Measurements from ENCODE around the gene TRAF2.

Gene TRAF2

GRCh38 chr9:136926154-136926704, 39.9 kb downstream of the TRAF2 start:
- TF ChIP-seq CTCF (IDR thresholded peaks at IDR 0.05) (no peak), ZFX (IDR thresholded peaks at IDR 0.05; ENCODE audit: borderline replicate concordance) (no peak)
- no peak overlapping the region for H3K27ac ChIP-seq

- TF ChIP-seq ZFX (IDR thresholded peaks at IDR 0.05; ENCODE audit: borderline replicate concordance) = no peak
- TF ChIP-seq CTCF (IDR thresholded peaks at IDR 0.05) = no peak
- H3K27ac ChIP-seq = no peak overlapping the region
These were observed 40.4 kb downstream of the TRAF2 start for GRCh38 chr9:136926749-136927148.

- H3K27ac ChIP-seq = peak overlapping the region; percentile 29
- no peak for TF ChIP-seq CTCF (IDR thresholded peaks at IDR 0.05)
- no peak for TF ChIP-seq ZFX (IDR thresholded peaks at IDR 0.05; ENCODE audit: borderline replicate concordance)
These were observed 41.3 kb downstream of the TRAF2 start for GRCh38 chr9:136927343-136928271.

- H3K27ac ChIP-seq = peak overlapping the region; percentile 29; the same call in 1 of the 2 replicates
- TF ChIP-seq CTCF (IDR thresholded peaks at IDR 0.05) = no peak
- no peak for TF ChIP-seq ZFX (IDR thresholded peaks at IDR 0.05; ENCODE audit: borderline replicate concordance)
These were observed 42.3 kb downstream of the TRAF2 start for GRCh38 chr9:136928591-136928990.

GRCh38 chr9:136930014-136930413, 43.7 kb downstream of the TRAF2 start:
- TF ChIP-seq CTCF (IDR thresholded peaks at IDR 0.05) = no peak
- no peak for TF ChIP-seq ZFX (IDR thresholded peaks at IDR 0.05; ENCODE audit: borderline replicate concordance)
- H3K27ac ChIP-seq = no peak overlapping the region

GRCh38 chr9:136931611-136932130, 45.4 kb downstream of the TRAF2 start:
- TF ChIP-seq ZFX (IDR thresholded peaks at IDR 0.05; ENCODE audit: borderline replicate concordance) (no peak), CTCF (IDR thresholded peaks at IDR 0.05) (no peak)
- H3K27ac ChIP-seq = no peak overlapping the region

- TF ChIP-seq CTCF (IDR thresholded peaks at IDR 0.05) (no peak), ZFX (IDR thresholded peaks at IDR 0.05; ENCODE audit: borderline replicate concordance) (no peak)
- H3K27ac ChIP-seq = no peak overlapping the region
These were observed 48.0 kb downstream of the TRAF2 start for GRCh38 chr9:136934277-136934676.
